DMS 273 treated with DMSO at 0.1 percent for 48 hours (cell line): Measurements from ENCODE around the gene KRTAP5-10.
"Not testable (repeated sequence)": the region's sequence is repeated elsewhere in the genome, so short reads cannot be mapped to it uniquely, and the experiment has no call there.

ENCODE experiments used
- DNase-seq: peaks from one replicate; lab custom pipeline; 2025; lab: John Stamatoyannopoulos, UW

The KRTAP5-10 gene

GRCh38 chr11:71572811-71573210 lies 7.4 kb downstream of the KRTAP5-10 start:
- DNase-seq: no peak

GRCh38 chr11:71574418-71574817 lies 9.1 kb downstream of the KRTAP5-10 start:
- DNase-seq: no peak

- no peak for DNase-seq
These were observed 10.5 kb downstream of the KRTAP5-10 start for GRCh38 chr11:71575723-71576424.

GRCh38 chr11:71576688-71577465 lies 11.5 kb downstream of the KRTAP5-10 start:
- DNase-seq: not testable (repeated sequence)

- DNase-seq: no peak
These were observed 12.2 kb downstream of the KRTAP5-10 start for GRCh38 chr11:71577469-71578004.

- DNase-seq: not testable (repeated sequence)
These were observed 14.2 kb downstream of the KRTAP5-10 start for GRCh38 chr11:71579513-71579912.

- peak; percentile 1 for DNase-seq
These were observed 15.0 kb downstream of the KRTAP5-10 start for GRCh38 chr11:71580057-71581003.

GRCh38 chr11:71581826-71582225 lies 16.5 kb downstream of the KRTAP5-10 start:
- no peak for DNase-seq

- DNase-seq: no peak
These were observed 17.0 kb downstream of the KRTAP5-10 start, which contains the start of gene KRTAP5-11 for GRCh38 chr11:71582309-71582895. KRTAP5-11 (minus strand) TSS chr11:71582875; CDS start chr11:71582837, 38 bp downstream.

- not testable (repeated sequence) for DNase-seq
These were observed 17.6 kb downstream of the KRTAP5-10 start for GRCh38 chr11:71582969-71583368.

- DNase-seq: not testable (repeated sequence)
These were observed 20.3 kb downstream of the KRTAP5-10 start for GRCh38 chr11:71585673-71586072.

- DNase-seq: not testable (repeated sequence)
These were observed 23.0 kb downstream of the KRTAP5-10 start for GRCh38 chr11:71588314-71588713.

- DNase-seq: not testable (repeated sequence)
These were observed 23.6 kb downstream of the KRTAP5-10 start for GRCh38 chr11:71588822-71589545.

- DNase-seq: not testable (repeated sequence)
These were observed 24.2 kb downstream of the KRTAP5-10 start for GRCh38 chr11:71589546-71589920.

- not testable (repeated sequence) for DNase-seq
These were observed 37.9 kb downstream of the KRTAP5-10 start for GRCh38 chr11:71603221-71603620.

- not testable (repeated sequence) for DNase-seq
These were observed 39.6 kb downstream of the KRTAP5-10 start for GRCh38 chr11:71604798-71605488.

GRCh38 chr11:71606853-71607519 lies 41.6 kb downstream of the KRTAP5-10 start:
- not testable (repeated sequence) for DNase-seq

- not testable (repeated sequence) for DNase-seq
These were observed 42.3 kb downstream of the KRTAP5-10 start for GRCh38 chr11:71607520-71608216.

- DNase-seq: not testable (repeated sequence)
These were observed 42.9 kb downstream of the KRTAP5-10 start for GRCh38 chr11:71608272-71608671.
